ENCODE data around the gene MYO3A. TPM values are rescaled to one million over a fixed set of nuclear protein-coding genes. Genes with fewer than 3 reads are reported as not detected.
A peak's percentile ranks its signal among the peaks of the same experiment; 100 is the strongest.

MYO3A gene
- polyA plus RNA-seq, 3 donors, result not detected

- H3K27me3 ChIP-seq (ENCODE audit: control insufficient read depth in 2 of 2, insufficient read depth in 2 of 2, low read length in 2 of 2), result no peaks in the 10 kb centered on the region
- H3K79me2 ChIP-seq (ENCODE audit: insufficient read depth, low read length), result no peaks in the 10 kb centered on the region
- intact Hi-C loops (cut with micrococcal nuclease), result no loop called here
- H3K4me2 ChIP-seq (replicated peaks; ENCODE audit: extremely low read depth, low read length, poor library complexity, severe bottlenecking), result no peak overlapping the region
- no peaks in the 10 kb centered on the region for H3K9me3 ChIP-seq (replicated peaks in 1 of 2; ENCODE audit: control insufficient read depth in 1 of 2, insufficient read depth in 1 of 2, low read length in 2 of 2)
- Mint-ChIP-seq H3K27me3 (ENCODE audit: low read depth in 3 of 3) (peaks cover 0 to 2% (median 0%) of the 10 kb centered on the region in 3 donors), H3K27ac (no peak overlapping the region), H3K4me1 (no peaks in the 10 kb centered on the region), H3K4me3 (no peak overlapping the region), H3K36me3 (no peaks in the 10 kb centered on the region), H3K9me3 (peaks cover 0 to 16% (median 0%) of the 10 kb centered on the region in 7 donors)
- H3K9ac ChIP-seq (ENCODE audit: insufficient read depth, low read length, poor library complexity, severe bottlenecking), result no peak overlapping the region
- no peak overlapping the region for H3K4me3 ChIP-seq (replicated peaks in 1 of 3; ENCODE audit: low read depth in 2 of 3, low read length in 3 of 3)
- no peaks in the 10 kb centered on the region for H4K20me1 ChIP-seq (ENCODE audit: insufficient read depth, low read length)
- DNase-seq, result no peak
- TF ChIP-seq CTCF (IDR thresholded peaks at IDR 0.05), result no peak
- no CpG with 5 or more reads among the region's 2 CpGs for WGBS (ENCODE audit: insufficient coverage)
- no peaks in the 10 kb centered on the region for H3K4me1 ChIP-seq (ENCODE audit: control insufficient read depth in 1 of 2, insufficient read depth in 2 of 2, low read length in 2 of 2)
- H2AFZ ChIP-seq (ENCODE audit: insufficient read depth, low read depth, low read length, poor library complexity, severe bottlenecking), result no peak overlapping the region
- H3K27ac ChIP-seq (ENCODE audit: low read depth in 1 of 2, low read length in 2 of 2), result no peak overlapping the region
- no peaks in the 10 kb centered on the region for H3K36me3 ChIP-seq (replicated peaks in 1 of 2; ENCODE audit: control insufficient read depth in 1 of 2, insufficient read depth in 2 of 2, low read length in 2 of 2)
These were observed 54.6 kb downstream of the MYO3A start for GRCh38 chr10:25988583-25988982.

GRCh38 chr10:25989951-25990350, 55.9 kb downstream of the MYO3A start:
- DNase-seq, result peak in 1 of 3 donors; percentile 8
- intact Hi-C loops (cut with micrococcal nuclease), result no loop called here
- no peaks in the 10 kb centered on the region for H4K20me1 ChIP-seq (ENCODE audit: insufficient read depth, low read length)

More at GRCh38 chr10:25989951-25990350, 55.9 kb downstream of the MYO3A start:
- Histone ChIP-seq H3K4me1 (ENCODE audit: control insufficient read depth in 1 of 2, insufficient read depth in 2 of 2, low read length in 2 of 2) (no peaks in the 10 kb centered on the region), H2AFZ (ENCODE audit: insufficient read depth, low read depth, low read length, poor library complexity, severe bottlenecking) (no peak overlapping the region), H3K4me2 (replicated peaks; ENCODE audit: extremely low read depth, low read length, poor library complexity, severe bottlenecking) (no peak overlapping the region), H3K9me3 (replicated peaks in 1 of 2; ENCODE audit: control insufficient read depth in 1 of 2, insufficient read depth in 1 of 2, low read length in 2 of 2) (no peaks in the 10 kb centered on the region), H3K4me3 (replicated peaks in 1 of 3; ENCODE audit: low read depth in 2 of 3, low read length in 3 of 3) (no peak overlapping the region), H3K9ac (ENCODE audit: insufficient read depth, low read length, poor library complexity, severe bottlenecking) (no peak overlapping the region), H3K27me3 (ENCODE audit: control insufficient read depth in 2 of 2, insufficient read depth in 2 of 2, low read length in 2 of 2) (no peaks in the 10 kb centered on the region), H3K27ac (ENCODE audit: low read depth in 1 of 2, low read length in 2 of 2) (no peak overlapping the region), H3K36me3 (replicated peaks in 1 of 2; ENCODE audit: control insufficient read depth in 1 of 2, insufficient read depth in 2 of 2, low read length in 2 of 2) (no peaks in the 10 kb centered on the region), H3K79me2 (ENCODE audit: insufficient read depth, low read length) (no peaks in the 10 kb centered on the region)
- Mint-ChIP-seq H3K27ac (no peak overlapping the region), H3K4me3 (no peak overlapping the region), H3K36me3 (no peaks in the 10 kb centered on the region), H3K27me3 (ENCODE audit: low read depth in 3 of 3) (peaks cover 0 to 2% (median 0%) of the 10 kb centered on the region in 3 donors), H3K9me3 (peaks cover 0 to 12% (median 0%) of the 10 kb centered on the region in 7 donors), H3K4me1 (no peaks in the 10 kb centered on the region)
- TF ChIP-seq CTCF (IDR thresholded peaks at IDR 0.05), result no peak
- WGBS (ENCODE audit: insufficient coverage), result no CpG with 5 or more reads among the region's 3 CpGs
